Neural crest cell (in vitro differentiated cells): ENCODE results near the gene DPYSL4. TPM values are rescaled to one million over a fixed set of nuclear protein-coding genes. Genes with fewer than 3 reads are reported as not detected.
A peak's percentile ranks its signal among the peaks of the same experiment; 100 is the strongest.

Experiments used
- DNase-seq: peaks from one replicate; pipeline ENCODE4 v3.0.0; 2021; ENCODE audit warnings: low read depth, mixed read lengths, low spot score
- H3K27ac Mint-ChIP-seq: one replicate; pipeline ENCODE4 v1.8.0; 2021; ENCODE audit warnings: mild to moderate bottlenecking, mixed read lengths; ENCODE audit not compliant: unreplicated experiment
- H3K27me3 Mint-ChIP-seq: 2 replicates; pipeline ENCODE4 v1.8.0; 2021; ENCODE audit warnings: low read depth, mild to moderate bottlenecking, mixed read lengths
- H3K36me3 Mint-ChIP-seq: 2 replicates; pipeline ENCODE4 v1.8.0; 2021; ENCODE audit warnings: low read depth, mild to moderate bottlenecking, mixed read lengths
- H3K4me1 Mint-ChIP-seq: 2 replicates; pipeline ENCODE4 v1.8.0; 2021; ENCODE audit warnings: mixed read lengths
- H3K4me3 Mint-ChIP-seq: one replicate; pipeline ENCODE4 v1.8.0; 2021; ENCODE audit warnings: mild to moderate bottlenecking, mixed read lengths
- H3K9me3 Mint-ChIP-seq: 2 replicates; pipeline ENCODE4 v1.8.0; 2021; ENCODE audit warnings: mixed read lengths
- total RNA-seq: library from RNA; stranded (reverse); gene quantifications from 2 replicates; pipeline ENCODE4 v1.2.1, GENCODE V29; 2021
- TF ChIP-seq, protein P1 (sequence below): fragments of 200-600 bp; sonication (generic); conservative IDR thresholded peaks from 2 replicates; pipeline ENCODE4 v1.5.0; 2021; ENCODE audit warnings: antibody characterized with exemption, mild to moderate bottlenecking

DPYSL4 gene
- total RNA-seq, 1 donor from 2014 or later, result 155 TPM

DNA sequence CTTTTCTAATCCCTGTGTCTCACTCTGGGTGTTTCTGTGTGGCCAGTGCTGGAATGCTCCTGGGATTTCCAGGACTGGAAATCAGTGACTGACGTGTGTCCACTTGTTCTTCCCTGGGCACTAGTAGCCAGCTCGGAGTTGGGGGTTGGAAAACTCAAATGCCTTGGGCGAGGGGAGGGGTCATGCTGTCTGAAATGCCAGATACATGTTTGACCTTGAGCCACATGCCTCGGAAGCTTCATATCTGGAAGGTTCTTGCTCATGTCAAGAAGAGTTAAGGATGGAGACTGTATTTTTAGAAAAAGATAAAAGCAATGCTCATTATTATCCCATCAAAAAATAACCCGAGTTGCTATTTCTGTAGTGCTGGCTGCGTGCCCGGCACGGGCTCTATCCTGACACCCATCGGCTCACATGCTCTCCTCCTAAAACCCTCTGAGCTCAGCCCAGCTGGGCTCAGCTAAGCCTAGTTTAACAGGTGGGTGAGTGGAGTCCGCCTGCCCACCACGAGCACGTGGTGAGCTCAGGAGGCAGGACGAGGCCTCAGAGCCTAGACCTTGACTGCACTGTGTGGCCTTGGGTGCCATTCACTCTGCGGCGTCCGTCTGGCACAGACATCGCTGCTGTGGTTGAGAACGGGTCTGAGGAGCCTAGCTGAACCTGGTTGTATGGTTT, 6.4 kb downstream of the DPYSL4 start:
- no peak for DNase-seq
- Mint-ChIP-seq H3K36me3 (peaks cover 18% of the 10 kb centered on the region), H3K4me1 (peaks cover 16% of the 10 kb centered on the region), H3K4me3 (peak overlapping the region; percentile 70), H3K9me3 (peaks cover 3% of the 10 kb centered on the region), H3K27ac (no peak overlapping the region), H3K27me3 (peaks cover 13% of the 10 kb centered on the region)
- TF ChIP-seq, protein P1, sequence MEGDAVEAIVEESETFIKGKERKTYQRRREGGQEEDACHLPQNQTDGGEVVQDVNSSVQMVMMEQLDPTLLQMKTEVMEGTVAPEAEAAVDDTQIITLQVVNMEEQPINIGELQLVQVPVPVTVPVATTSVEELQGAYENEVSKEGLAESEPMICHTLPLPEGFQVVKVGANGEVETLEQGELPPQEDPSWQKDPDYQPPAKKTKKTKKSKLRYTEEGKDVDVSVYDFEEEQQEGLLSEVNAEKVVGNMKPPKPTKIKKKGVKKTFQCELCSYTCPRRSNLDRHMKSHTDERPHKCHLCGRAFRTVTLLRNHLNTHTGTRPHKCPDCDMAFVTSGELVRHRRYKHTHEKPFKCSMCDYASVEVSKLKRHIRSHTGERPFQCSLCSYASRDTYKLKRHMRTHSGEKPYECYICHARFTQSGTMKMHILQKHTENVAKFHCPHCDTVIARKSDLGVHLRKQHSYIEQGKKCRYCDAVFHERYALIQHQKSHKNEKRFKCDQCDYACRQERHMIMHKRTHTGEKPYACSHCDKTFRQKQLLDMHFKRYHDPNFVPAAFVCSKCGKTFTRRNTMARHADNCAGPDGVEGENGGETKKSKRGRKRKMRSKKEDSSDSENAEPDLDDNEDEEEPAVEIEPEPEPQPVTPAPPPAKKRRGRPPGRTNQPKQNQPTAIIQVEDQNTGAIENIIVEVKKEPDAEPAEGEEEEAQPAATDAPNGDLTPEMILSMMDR, result no peak

DNA sequence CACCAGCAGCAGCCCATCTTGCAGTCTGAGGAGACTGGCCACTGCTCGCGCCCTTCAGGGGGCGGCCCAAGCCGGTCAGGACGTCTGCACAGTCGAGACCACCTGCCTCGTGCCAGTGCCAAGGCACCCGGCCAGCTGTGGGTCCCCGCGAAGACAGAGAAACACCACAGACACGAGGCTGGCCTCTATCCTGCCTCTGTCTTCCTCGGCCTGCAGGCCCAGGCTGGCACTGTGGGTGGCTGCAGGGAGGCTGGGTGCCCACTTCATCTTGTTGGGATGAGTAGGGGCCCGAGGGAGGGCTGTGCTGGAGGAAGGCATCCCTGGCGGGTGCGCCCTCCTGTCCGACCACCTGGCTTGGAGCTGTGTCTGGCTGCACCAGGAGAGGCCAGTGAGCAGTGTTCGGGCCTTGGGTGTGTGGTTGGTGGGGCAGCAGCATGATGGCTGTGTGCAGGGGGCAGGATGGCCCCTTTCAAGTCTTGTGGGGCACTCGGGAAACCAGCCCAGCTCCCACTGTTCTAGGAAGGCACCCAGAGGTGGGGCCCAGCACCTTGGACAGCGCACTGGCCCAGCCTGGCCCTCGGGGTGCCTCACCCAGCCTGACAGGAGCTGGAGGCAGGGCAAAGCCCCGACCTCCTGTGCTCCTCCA, 7.3 kb downstream of the DPYSL4 start:
- Mint-ChIP-seq H3K27ac (no peak overlapping the region), H3K4me1 (peaks cover 7% of the 10 kb centered on the region), H3K4me3 (no peak overlapping the region), H3K36me3 (peaks cover 18% of the 10 kb centered on the region), H3K9me3 (peaks cover 3% of the 10 kb centered on the region), H3K27me3 (peaks cover 6% of the 10 kb centered on the region)
- no peak for DNase-seq
- TF ChIP-seq, protein P1, result no peak

- Mint-ChIP-seq H3K9me3 (peaks cover 3% of the 10 kb centered on the region), H3K36me3 (peaks cover 12% of the 10 kb centered on the region), H3K27ac (no peak overlapping the region), H3K4me3 (no peak overlapping the region), H3K27me3 (no peaks in the 10 kb centered on the region), H3K4me1 (no peaks in the 10 kb centered on the region)
- TF ChIP-seq, protein P1, result no peak
- DNase-seq, result no peak
Measured at GRCh38 chr10:132194726-132195125, 8.0 kb downstream of the DPYSL4 start.

DNA sequence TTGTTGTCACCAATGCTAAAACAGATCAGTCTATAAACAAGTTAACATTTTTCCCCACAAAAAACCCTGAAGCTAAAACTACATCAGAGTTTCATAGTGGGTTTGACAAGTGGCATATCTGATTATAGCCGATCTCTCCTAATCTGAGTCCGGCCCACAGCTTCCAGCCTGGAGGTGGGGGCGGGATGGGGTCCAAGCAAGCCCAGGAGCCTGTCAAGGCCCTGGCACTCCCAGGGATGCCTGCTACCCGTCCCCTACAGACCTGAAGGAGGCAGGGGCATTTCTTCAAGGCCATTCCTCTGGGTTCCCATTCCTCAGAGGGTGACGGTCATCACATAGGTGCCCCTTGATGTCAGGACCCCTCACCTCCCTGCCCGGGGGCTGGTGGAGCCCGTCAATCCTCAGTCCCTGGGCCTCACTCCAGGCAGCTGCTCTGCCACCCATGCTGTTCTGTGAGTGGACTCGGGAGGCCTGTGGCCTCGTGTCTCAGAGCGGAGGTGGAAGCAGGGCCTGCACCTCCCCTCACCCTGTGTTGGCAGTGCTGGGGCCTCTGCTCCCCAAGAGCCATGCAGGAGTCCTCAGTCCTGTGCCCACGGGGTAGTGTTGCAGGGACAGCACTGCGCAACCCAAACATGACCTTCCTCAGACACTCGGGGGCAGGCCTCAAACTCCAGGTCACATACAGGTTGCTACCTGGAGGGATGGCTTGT, 8.8 kb downstream of the DPYSL4 start:
- H3K36me3 Mint-ChIP-seq, result peaks cover 10% of the 10 kb centered on the region
- DNase-seq, result no peak
- H3K9me3 Mint-ChIP-seq, result peaks cover 2% of the 10 kb centered on the region
- H3K4me3 Mint-ChIP-seq, result peak overlapping the region; percentile 31
- TF ChIP-seq, protein P1, result no peak
- H3K27me3 Mint-ChIP-seq, result no peaks in the 10 kb centered on the region
- H3K27ac Mint-ChIP-seq, result no peak overlapping the region
- no peaks in the 10 kb centered on the region for H3K4me1 Mint-ChIP-seq

- DNase-seq, result no peak
- H3K36me3 Mint-ChIP-seq, result peaks cover 6% of the 10 kb centered on the region
- TF ChIP-seq, protein P1, result no peak
- H3K9me3 Mint-ChIP-seq, result no peaks in the 10 kb centered on the region
- H3K4me3 Mint-ChIP-seq, result no peak overlapping the region
- H3K27ac Mint-ChIP-seq, result no peak overlapping the region
- no peaks in the 10 kb centered on the region for H3K27me3 Mint-ChIP-seq
- H3K4me1 Mint-ChIP-seq, result no peaks in the 10 kb centered on the region
Measured at GRCh38 chr10:132196178-132197113, 9.7 kb downstream of the DPYSL4 start.
